GM12864 (cell line): ENCODE measurements around the gene STEAP1B.
"Not testable (repeated sequence)": the region's sequence is repeated elsewhere in the genome, so short reads cannot be mapped to it uniquely, and the experiment has no call there.

Experiments
- DNase-seq: peaks from one replicate; pipeline ENCODE4 v3.0.0-alpha.2; 2011; ENCODE audit warnings: low read depth
- H3K4me3 ChIP-seq: 2 replicates; pipeline ENCODE4 v1.5.1; 2011; ENCODE audit warnings: mild to moderate bottlenecking, low read depth, low read length, control low read depth
- TF ChIP-seq, protein P1 (sequence below): IDR thresholded peaks from 2 replicates; pipeline ENCODE4 v1.5.1; 2011; ENCODE audit warnings: low read depth, mild to moderate bottlenecking, moderate library complexity, low read length, control low read depth, inconsistent platforms; ENCODE audit errors: missing control alignments

STEAP1B gene

DNA sequence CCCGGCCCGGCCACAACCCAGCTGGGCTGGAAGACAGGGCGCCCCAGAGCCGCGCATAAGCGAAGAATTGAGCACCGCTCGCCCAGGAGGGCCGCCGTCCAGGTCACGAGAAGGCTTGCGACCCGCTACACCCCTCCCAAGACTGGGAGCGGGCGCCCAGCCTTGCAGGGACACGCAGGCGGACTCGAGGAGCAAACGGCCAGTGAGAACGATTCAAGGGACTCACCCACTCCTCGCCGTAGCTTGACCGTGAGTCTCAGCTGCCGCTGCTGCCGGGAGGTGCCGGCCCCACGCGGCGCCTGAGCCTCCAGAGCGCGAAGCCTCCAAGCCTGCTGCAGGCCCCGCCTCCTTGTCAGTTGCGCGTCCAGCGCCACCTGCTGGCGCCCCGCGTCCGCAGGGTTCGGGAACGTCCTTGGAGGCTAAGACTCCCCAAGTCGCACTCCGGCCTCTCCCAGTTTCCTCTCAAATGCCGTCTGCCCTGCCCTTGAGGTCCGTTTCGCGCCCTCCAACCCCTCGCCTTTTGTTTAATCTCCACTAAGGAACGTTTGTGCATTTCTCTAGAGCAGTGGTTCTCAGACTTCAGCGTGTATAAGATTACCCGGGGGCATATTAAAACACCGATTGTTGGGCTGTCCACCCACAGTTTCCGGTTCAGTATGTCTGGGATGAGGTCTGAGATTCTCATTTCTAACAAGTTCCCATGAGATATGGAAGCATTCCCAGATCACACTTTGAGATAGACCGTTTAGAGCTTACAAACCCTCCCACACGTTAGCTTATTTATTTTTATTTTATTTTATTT lies at the start of gene STEAP1B:
STEAP1B (minus strand) TSS at position 301 of the 802 bp plus-strand sequence. CDS start 5,333 bp downstream, outside the sequence.
- TF ChIP-seq, protein P1, sequence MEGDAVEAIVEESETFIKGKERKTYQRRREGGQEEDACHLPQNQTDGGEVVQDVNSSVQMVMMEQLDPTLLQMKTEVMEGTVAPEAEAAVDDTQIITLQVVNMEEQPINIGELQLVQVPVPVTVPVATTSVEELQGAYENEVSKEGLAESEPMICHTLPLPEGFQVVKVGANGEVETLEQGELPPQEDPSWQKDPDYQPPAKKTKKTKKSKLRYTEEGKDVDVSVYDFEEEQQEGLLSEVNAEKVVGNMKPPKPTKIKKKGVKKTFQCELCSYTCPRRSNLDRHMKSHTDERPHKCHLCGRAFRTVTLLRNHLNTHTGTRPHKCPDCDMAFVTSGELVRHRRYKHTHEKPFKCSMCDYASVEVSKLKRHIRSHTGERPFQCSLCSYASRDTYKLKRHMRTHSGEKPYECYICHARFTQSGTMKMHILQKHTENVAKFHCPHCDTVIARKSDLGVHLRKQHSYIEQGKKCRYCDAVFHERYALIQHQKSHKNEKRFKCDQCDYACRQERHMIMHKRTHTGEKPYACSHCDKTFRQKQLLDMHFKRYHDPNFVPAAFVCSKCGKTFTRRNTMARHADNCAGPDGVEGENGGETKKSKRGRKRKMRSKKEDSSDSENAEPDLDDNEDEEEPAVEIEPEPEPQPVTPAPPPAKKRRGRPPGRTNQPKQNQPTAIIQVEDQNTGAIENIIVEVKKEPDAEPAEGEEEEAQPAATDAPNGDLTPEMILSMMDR: peak; percentile 90
- peak; percentile 59 for DNase-seq

DNA sequence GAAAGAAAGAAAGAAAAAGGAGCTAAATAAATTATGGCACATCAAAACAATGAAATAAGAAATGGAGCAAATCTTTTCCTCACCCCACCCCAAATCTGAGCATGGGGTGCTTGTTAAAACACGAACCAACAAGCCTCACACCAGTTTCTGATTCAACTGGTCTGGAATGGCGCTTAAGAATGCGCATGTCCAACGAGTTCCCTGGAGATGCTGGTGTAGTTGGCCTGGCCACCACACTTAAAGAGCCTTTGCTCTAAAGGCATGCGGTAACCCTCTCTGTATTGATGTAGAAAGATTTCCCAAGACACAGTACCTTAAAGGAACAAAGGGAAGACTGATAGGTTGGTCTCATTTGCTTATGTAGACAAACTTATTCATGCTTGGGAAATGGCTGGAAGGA lies 49.1 kb upstream of the STEAP1B start:
- DNase-seq: no peak
- TF ChIP-seq, protein P1: no peak
- no peak overlapping the region for H3K4me3 ChIP-seq

More for the DNA sequence above, at the start of gene STEAP1B:
- not testable (repeated sequence) for H3K4me3 ChIP-seq

DNA sequence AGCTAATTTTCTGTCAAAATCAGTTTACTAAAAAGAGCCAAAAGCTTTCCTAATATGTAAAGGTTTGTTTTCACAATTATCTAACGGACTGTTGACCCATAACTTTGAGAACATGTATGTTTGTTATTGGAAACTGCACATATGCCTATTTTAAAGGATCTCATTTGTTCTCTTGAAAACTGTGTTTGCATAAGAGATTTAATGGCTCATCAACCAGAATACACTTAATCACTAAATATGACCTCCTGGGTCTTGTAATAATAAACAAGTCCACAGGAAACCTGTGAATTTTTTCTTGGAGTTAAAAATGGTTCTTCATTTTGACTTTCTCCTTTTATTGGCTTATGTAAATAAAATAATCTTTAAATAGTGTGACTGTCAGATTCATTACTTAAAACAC lies 48.3 kb upstream of the STEAP1B start:
- no peak for DNase-seq
- H3K4me3 ChIP-seq: no peak overlapping the region
- TF ChIP-seq, protein P1: no peak

DNA sequence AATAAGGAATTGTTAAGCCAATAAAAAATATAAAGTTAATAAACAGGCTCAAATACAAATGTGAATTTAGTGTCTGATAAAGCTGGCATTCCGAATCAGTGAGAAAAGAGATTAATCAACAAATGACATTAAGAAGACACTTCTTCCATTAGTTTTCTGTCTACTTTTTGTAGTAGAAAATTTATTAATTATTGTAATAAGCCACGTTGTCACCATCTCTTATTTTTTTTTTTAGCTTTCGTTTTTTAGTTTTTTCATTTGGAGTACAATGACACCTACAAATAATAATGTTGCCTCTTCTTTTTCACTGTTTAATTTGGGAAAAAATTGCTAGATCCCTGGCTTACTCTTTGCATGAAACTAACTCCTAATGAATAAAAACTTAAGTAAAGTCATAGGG lies 46.8 kb upstream of the STEAP1B start:
- TF ChIP-seq, protein P1: no peak
- H3K4me3 ChIP-seq: no peak overlapping the region
- DNase-seq: no peak

DNA sequence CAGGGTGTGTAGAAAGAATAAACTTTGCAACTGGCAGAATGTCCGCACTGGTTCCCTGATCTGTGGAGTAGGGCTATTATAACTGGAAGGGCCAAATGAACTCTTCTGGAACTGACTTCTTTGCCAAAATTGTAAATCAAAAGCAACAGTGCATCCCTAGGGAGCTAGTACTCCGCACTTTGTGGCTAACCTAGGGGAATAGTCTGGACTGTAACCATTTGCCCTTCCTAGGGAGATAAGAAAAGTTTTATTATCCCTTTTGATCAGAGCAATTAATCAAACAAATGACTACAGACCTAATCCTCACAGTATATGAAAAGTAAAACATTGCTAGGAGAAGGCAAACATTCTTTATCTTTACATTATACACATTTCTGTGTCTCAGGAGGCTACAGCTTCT lies 45.5 kb upstream of the STEAP1B start:
- no peak overlapping the region for H3K4me3 ChIP-seq
- TF ChIP-seq, protein P1: no peak
- DNase-seq: no peak

DNA sequence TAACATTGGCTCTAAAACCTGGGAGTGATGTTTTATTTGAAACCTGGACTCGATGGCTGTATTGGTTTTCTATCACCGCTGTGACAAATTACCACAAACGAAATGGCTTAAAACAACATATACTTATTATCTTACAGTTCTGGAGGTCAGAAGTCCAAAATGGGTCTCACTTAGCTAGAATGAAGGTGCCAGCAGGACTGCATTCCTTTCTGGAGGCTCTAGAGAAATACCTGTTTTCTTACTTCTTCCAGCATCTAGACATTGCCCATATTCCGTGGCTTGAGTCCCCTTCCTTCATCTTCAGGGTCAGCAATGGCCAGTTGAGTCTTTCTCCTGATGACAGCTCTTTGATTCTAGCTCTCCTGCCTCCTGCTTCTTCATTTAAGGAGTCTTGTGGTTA lies 44.3 kb upstream of the STEAP1B start:
- H3K4me3 ChIP-seq: no peak overlapping the region
- no peak for DNase-seq
- TF ChIP-seq, protein P1: no peak

DNA sequence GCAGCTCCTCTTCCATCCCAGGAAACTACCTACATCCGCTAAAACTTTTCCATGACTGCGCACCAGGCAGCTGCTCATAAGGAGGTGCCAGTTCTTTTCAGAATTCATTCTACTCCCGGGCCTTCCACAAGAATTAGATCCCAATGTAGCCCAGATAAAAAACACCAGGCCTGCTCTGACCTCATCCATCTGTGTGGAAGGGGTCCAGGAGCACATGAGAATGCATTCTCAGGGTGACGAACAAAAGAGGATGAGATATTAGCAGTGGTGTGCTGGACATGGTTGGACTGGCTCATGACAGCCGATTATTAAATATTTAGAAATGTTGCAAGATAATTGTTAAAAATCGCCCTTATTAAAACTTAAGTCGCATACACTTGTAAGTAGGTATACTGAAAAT lies 43.2 kb upstream of the STEAP1B start:
- DNase-seq: no peak
- H3K4me3 ChIP-seq: no peak overlapping the region
- TF ChIP-seq, protein P1: no peak
